ENCODE data around the gene TSHZ3. TPM values are rescaled to one million over a fixed set of nuclear protein-coding genes. Genes with fewer than 3 reads are reported as not detected.

The TSHZ3 gene
- total RNA-seq, 4 donors from 2014 or later = 4.9 to 8.1 (median 7.5) TPM

- TF ChIP-seq, protein P1, sequence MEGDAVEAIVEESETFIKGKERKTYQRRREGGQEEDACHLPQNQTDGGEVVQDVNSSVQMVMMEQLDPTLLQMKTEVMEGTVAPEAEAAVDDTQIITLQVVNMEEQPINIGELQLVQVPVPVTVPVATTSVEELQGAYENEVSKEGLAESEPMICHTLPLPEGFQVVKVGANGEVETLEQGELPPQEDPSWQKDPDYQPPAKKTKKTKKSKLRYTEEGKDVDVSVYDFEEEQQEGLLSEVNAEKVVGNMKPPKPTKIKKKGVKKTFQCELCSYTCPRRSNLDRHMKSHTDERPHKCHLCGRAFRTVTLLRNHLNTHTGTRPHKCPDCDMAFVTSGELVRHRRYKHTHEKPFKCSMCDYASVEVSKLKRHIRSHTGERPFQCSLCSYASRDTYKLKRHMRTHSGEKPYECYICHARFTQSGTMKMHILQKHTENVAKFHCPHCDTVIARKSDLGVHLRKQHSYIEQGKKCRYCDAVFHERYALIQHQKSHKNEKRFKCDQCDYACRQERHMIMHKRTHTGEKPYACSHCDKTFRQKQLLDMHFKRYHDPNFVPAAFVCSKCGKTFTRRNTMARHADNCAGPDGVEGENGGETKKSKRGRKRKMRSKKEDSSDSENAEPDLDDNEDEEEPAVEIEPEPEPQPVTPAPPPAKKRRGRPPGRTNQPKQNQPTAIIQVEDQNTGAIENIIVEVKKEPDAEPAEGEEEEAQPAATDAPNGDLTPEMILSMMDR (IDR thresholded peaks at IDR 0.05; ENCODE audit: low read depth) = no peak
These were observed 43.1 kb downstream of the TSHZ3 start for GRCh38 chr19:31306006-31306753.

- TF ChIP-seq, protein P1 (IDR thresholded peaks at IDR 0.05; ENCODE audit: low read depth) = no peak
These were observed 44.4 kb downstream of the TSHZ3 start for GRCh38 chr19:31304831-31305312.

GRCh38 chr19:31303262-31303815, 45.9 kb downstream of the TSHZ3 start:
- TF ChIP-seq, protein P1 (IDR thresholded peaks at IDR 0.05; ENCODE audit: low read depth) = no peak

DNA sequence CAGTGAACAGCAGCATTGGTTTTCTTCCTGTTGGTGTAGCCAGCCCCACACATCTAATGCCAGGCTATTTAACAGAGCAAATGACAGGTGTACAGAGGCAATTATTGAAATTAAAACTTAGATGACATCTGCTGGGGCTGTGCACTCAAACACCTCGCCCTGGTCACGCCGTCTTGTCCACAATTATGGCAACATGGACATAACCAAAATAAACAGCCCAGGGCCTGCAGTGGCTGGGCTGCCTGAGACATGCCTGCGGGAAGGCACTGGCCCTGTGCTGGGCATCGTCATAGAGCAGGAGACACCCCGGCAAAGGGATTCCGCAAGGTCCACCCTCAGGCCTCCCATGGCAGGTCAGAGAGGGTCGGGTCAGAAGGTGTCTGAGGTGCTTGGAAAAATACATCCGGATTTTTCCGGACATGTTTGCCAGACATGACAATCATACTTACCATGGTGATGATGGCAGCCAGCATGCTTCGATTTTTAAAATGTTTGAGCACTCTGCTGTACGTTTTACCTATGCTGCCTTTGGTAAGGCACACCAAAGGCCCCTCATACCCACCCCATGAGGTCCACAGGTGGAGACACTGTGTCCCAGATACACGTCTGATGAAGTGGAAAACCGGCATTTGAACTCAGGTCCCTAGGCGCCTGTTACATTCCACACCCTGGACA, 47.8 kb downstream of the TSHZ3 start:
- TF ChIP-seq, protein P1 (IDR thresholded peaks at IDR 0.05; ENCODE audit: low read depth) = no peak

DNA sequence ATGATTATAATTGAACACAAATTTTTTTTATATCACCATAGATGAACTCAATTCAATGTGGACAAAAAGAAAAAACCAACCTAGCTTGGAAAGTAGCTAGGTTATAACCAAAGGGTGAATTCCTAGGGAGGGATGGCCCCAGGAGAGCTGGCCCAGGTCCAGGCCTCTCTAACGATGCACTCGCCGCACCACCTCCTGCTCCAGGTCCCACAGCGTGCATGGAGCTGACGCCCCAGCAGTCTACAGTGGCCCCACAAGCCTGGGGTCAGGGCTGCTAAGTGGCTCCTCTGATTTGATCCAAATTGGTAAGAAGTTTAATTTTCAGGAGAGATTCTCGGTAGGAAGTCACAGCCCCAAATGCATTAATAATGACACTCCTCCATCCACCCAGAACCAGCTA, 48.8 kb downstream of the TSHZ3 start:
- TF ChIP-seq, protein P1 (IDR thresholded peaks at IDR 0.05; ENCODE audit: low read depth) = no peak

DNA sequence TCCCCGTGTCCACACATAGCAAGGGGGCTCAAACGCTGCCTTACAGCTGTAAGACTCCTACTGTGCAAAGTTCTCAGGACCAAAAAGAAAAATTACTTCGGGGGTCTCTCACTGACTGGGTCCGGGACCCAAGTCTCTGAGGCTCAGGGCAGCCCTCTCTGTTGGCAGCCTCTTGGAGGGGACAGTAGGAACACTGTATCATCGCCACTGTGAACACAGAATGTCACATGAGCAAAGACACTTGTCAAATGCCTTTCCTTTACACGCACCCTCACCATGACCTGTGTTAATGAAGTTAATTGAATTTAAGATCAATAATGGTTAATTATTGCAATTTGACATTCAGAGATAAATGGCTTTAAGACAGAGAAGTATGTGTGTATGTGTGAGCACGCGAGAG, 49.6 kb downstream of the TSHZ3 start:
- TF ChIP-seq, protein P1 (IDR thresholded peaks at IDR 0.05; ENCODE audit: low read depth) = no peak

GRCh38 chr19:31297991-31298390, 51.2 kb downstream of the TSHZ3 start:
- TF ChIP-seq, protein P1 (IDR thresholded peaks at IDR 0.05; ENCODE audit: low read depth) = no peak
